CD4-positive, CD25-positive, alpha-beta regulatory T cell (primary cell): ENCODE data around the gene AFTPH. TPM values are rescaled to one million over a fixed set of nuclear protein-coding genes. Genes with fewer than 3 reads are reported as not detected.

ENCODE experiments used
- ATAC-seq, 2 donors: fragments of 150-1000 bp; cut with Tn5 transposase; one replicate each; pipeline ENCODE4 v1.10.0; 2021; ENCODE audit warnings: low read depth in 2 of 2, moderate number of reproducible peaks in 2 of 2, moderate library complexity in 1 of 2
- DNase-seq, 3 donors: peaks; one replicate each; pipeline versions ENCODE4 v3.0.0 to v3.0.0-alpha.2; 2012 to 2022; ENCODE audit warnings: mixed read lengths in 1 of 3
- H3K27ac ChIP-seq: one replicate; pipeline ENCODE4 v1.7.0; 2013; ENCODE audit warnings: mild to moderate bottlenecking, low read length; ENCODE audit not compliant: insufficient read depth, poor library complexity, severe bottlenecking
- H3K27me3 ChIP-seq: one replicate; pipeline ENCODE4 v1.7.0; 2013; ENCODE audit warnings: low read length; ENCODE audit not compliant: control insufficient read depth, insufficient read depth
- H3K36me3 ChIP-seq: one replicate; pipeline ENCODE4 v1.7.0; 2013; ENCODE audit warnings: mild to moderate bottlenecking, low read length, moderate library complexity; ENCODE audit not compliant: control insufficient read depth, insufficient read depth
- H3K4me1 ChIP-seq: 2 replicates; pipeline ENCODE4 v1.7.0; 2013; ENCODE audit warnings: mild to moderate bottlenecking, low read length; ENCODE audit not compliant: insufficient read depth, control insufficient read depth, poor library complexity, severe bottlenecking
- H3K4me3 ChIP-seq: one replicate; pipeline ENCODE4 v1.7.0; 2013; ENCODE audit warnings: low read depth, mild to moderate bottlenecking, low read length, moderate library complexity
- H3K9me3 ChIP-seq, 2 experiments: 1 replicate in 1 of 2; 2 replicates in 1 of 2; pipeline ENCODE4 v1.7.0; 2013; ENCODE audit warnings: low read length in 2 of 2, mild to moderate bottlenecking in 1 of 2, moderate library complexity in 1 of 2; ENCODE audit not compliant: control insufficient read depth in 2 of 2
- H3K27ac Mint-ChIP-seq, 3 donors: one replicate each; pipeline ENCODE4 v1.8.0; 2020 to 2022; ENCODE audit warnings: mild to moderate bottlenecking in 3 of 3, mixed read lengths in 3 of 3, moderate library complexity in 2 of 3
- H3K27me3 Mint-ChIP-seq: one replicate; pipeline ENCODE4 v1.8.0; 2022; ENCODE audit warnings: mild to moderate bottlenecking, mixed read lengths
- H3K36me3 Mint-ChIP-seq: one replicate; pipeline ENCODE4 v1.8.0; 2020; ENCODE audit warnings: mixed read lengths
- H3K4me1 Mint-ChIP-seq, 4 donors: one replicate each; pipeline ENCODE4 v1.8.0; 2020 to 2022; ENCODE audit warnings: mixed read lengths in 4 of 4, mild to moderate bottlenecking in 1 of 4
- H3K4me3 Mint-ChIP-seq, 4 donors: one replicate each; pipeline ENCODE4 v1.8.0; 2020 to 2022; ENCODE audit warnings: mild to moderate bottlenecking in 4 of 4, mixed read lengths in 4 of 4, moderate library complexity in 3 of 4
- H3K9me3 Mint-ChIP-seq, 7 donors: one replicate each; pipeline ENCODE4 v1.8.0; 2020 to 2022; ENCODE audit warnings: mixed read lengths in 7 of 7, mild to moderate bottlenecking in 3 of 7, moderate library complexity in 2 of 7
- polyA plus RNA-seq, 4 donors: library from polyadenylated mRNA; unstranded; fragments of 300-500 nt; fragmentation: Illumina TruSeq; gene quantifications; one replicate each; pipeline ENCODE4 v1.2.3, GENCODE V29; 2021
- total RNA-seq: library from RNA; stranded (reverse); gene quantifications from one replicate; pipeline ENCODE4 v1.2.3, GENCODE V29; 2022

AFTPH gene
- total and polyA plus RNA-seq, 5 donors from 2014 or later = 23.7 to 45.0 (median 28.2) TPM

DNA sequence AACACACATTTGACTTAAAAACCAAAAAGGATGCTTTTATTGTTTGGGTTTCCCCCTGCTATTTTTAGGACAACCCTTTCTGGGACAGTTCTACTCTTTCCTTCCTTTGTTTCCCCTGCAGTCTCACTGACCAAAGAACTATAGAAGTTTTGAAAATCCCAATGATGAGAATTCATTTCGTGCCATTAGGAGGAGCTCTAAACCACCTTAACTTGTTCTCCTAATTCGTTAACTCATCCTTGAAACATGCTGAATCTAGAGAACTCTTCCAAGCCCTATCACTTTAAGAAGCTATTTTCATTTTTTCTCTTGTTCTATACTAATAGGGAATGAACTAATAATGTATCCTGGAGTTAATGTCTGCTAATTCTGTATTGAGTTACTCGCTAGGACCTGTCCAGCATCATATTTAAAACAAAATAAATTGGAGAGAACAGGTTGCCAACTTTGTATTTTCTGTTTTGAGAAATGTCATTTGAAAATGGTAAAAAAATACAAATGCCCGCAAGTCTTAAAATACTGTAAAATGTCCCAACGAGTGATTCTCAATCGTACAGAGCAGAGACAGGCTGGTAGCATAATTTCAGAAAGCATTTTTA, 62.9 kb downstream of the AFTPH start:
- Mint-ChIP-seq H3K9me3 (no peaks in the 10 kb centered on the region), H3K36me3 (peaks cover 21% of the 10 kb centered on the region), H3K4me1 (peaks cover 4 to 11% (median 9%) of the 10 kb centered on the region in 4 donors), H3K27me3 (no peaks in the 10 kb centered on the region), H3K4me3 (no peak overlapping the region), H3K27ac (peak overlapping the region in 2 of 3 donors; percentile 14 to 15)
- DNase-seq (peak in 2 of 3 donors; percentile 44 to 62), ATAC-seq (no peak)
- Histone ChIP-seq H3K9me3 (no peaks in the 10 kb centered on the region), H3K27ac (peak overlapping the region; percentile 39), H3K4me1 (no peaks in the 10 kb centered on the region), H3K27me3 (no peaks in the 10 kb centered on the region), H3K4me3 (no peak overlapping the region), H3K36me3 (peaks cover 56% of the 10 kb centered on the region)

DNA sequence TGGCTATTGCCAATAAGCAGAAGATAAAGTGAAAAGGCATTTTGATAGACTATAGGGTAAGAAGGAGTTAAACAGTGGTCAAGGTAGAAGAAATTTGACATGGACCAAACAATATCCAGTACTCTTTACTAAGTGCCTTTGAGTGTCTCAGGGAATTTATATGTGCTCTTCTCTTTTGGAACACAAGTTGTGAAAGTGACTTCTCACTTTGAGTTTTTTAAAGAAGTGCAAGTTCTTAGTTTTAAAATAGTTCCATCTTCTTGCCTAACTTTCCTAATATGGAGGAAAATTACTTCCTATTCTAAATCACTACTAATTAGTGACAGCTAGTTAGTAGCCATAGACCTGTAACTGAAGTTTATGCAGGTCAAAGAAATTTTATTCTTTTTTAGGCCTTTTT, 63.4 kb downstream of the AFTPH start:
- no peak overlapping the region for H3K4me3 Mint-ChIP-seq
- H3K36me3 Mint-ChIP-seq = peaks cover 26% of the 10 kb centered on the region
- Histone ChIP-seq H3K36me3 (peaks cover 58% of the 10 kb centered on the region), H3K4me3 (no peak overlapping the region), H3K27ac (no peak overlapping the region), H3K4me1 (no peaks in the 10 kb centered on the region), H3K27me3 (no peaks in the 10 kb centered on the region), H3K9me3 (no peaks in the 10 kb centered on the region)
- H3K27ac Mint-ChIP-seq = no peak overlapping the region
- ATAC-seq = no peak
- no peaks in the 10 kb centered on the region for H3K9me3 Mint-ChIP-seq
- no peaks in the 10 kb centered on the region for H3K27me3 Mint-ChIP-seq
- peaks cover 4 to 11% (median 9%) of the 10 kb centered on the region in 4 donors for H3K4me1 Mint-ChIP-seq
- DNase-seq = no peak

DNA sequence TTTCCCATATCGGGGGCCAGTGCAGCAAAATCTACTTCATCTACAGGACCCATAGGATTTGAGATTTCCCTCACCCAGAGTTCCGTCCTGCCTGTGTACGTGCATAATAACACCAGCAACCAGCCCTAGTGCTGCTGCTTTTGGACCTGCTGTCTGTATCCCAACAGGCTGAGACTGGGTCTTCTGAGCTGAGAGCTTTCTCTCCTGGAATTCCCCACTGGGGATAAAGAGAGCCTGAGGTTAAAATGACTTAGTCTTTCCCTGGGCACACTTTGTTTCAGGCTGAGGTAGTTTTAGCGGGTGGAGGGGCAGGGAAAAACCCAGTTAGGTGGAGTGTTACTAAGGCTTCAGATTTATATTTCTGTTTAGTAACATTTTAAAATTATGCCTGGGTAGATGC, 67.1 kb downstream of the AFTPH start:
- Mint-ChIP-seq H3K4me1 (peaks cover 4 to 8% (median 7%) of the 10 kb centered on the region in 4 donors), H3K27ac (peak overlapping the region in 1 of 3 donors; percentile 49), H3K36me3 (peaks cover 30% of the 10 kb centered on the region), H3K9me3 (no peaks in the 10 kb centered on the region), H3K4me3 (no peak overlapping the region), H3K27me3 (no peaks in the 10 kb centered on the region)
- no peaks in the 10 kb centered on the region for H3K27me3 ChIP-seq
- H3K9me3 ChIP-seq = no peaks in the 10 kb centered on the region
- DNase-seq = no peak
- H3K4me3 ChIP-seq = no peak overlapping the region
- H3K27ac ChIP-seq = no peak overlapping the region
- ATAC-seq = no peak
- no peaks in the 10 kb centered on the region for H3K4me1 ChIP-seq
- H3K36me3 ChIP-seq = peaks cover 52% of the 10 kb centered on the region

DNA sequence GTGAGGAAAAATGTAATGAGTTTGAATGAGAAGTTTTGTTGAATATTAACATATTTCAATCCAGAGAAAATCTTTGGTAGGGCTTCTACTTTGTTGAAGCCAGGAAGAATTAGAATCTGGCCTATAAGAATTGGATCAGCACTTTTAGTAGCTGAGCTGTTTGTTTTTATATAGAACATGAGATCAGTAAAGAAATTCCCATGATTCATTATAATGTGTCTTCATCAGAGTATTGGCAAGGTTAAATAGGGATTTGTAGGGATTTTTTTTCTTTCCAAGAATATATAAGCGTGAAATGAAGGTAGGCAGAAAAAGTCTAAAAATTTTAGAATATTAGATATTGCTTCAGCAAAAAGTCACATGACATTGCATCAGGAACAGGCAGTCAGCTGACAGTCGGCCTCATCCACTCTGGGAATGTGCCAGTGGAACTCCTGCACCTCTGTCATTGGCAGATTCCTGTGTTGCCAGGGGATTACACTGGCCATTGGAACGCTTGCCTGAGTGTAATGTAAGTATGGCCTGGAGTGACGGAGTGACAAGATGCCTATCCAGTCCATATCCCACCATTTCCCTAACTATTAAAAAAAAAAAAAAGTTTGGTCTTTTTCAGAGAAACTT, 69.0 kb downstream of the AFTPH start:
- H3K4me3 ChIP-seq = no peak overlapping the region
- H3K4me1 Mint-ChIP-seq = peaks cover 0 to under 1% (median 0%) of the 10 kb centered on the region in 4 donors
- no peak overlapping the region for H3K27ac ChIP-seq
- H3K36me3 ChIP-seq = peaks cover 45% of the 10 kb centered on the region
- H3K27ac Mint-ChIP-seq = no peak overlapping the region
- peaks cover 29% of the 10 kb centered on the region for H3K36me3 Mint-ChIP-seq
- DNase-seq (no peak), ATAC-seq (no peak)
- H3K9me3 ChIP-seq = no peaks in the 10 kb centered on the region
- H3K27me3 ChIP-seq = no peaks in the 10 kb centered on the region
- H3K4me1 ChIP-seq = no peaks in the 10 kb centered on the region
- H3K4me3 Mint-ChIP-seq = no peak overlapping the region
- H3K27me3 Mint-ChIP-seq = no peaks in the 10 kb centered on the region
- H3K9me3 Mint-ChIP-seq = no peaks in the 10 kb centered on the region

DNA sequence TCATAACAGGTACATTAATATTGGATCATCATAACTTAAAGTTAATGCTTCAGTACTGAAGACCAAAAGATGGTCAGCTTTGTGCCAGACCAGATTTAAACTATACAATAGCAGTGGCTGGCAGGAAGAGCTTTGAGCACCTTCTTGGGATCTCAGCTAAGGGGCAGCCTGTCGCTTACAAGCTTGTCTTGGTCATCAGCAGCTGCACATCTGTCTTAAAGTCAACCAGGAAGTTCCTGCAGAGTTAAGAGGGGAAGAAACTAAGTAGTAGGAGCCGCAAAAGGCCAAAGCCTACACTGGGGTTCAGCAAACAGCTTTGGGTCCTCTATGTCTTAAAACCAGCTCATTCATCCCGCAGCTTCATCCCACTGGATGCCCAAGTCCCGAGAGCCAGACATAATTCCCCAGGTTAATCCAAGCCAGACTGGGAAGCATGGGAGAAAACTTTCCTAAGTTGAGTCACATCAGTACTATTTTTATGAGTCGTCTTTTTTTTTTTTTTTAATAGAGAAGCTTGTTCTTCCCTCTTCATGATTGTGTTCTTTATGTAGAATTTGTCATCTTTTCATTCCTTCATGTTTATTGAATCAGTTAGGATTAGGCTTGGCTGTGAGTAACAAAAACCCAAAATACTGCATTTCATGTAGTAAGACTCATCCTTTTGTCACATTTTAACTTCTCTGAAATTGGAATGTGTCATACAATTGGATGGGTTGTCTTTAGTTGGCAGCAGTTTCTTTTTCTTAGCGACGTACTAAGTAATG, 70.3 kb downstream of the AFTPH start:
- H3K4me1 Mint-ChIP-seq = peaks cover 2 to 8% (median 4%) of the 10 kb centered on the region in 4 donors
- Histone ChIP-seq H3K27ac (no peak overlapping the region), H3K4me1 (peaks cover 3% of the 10 kb centered on the region), H3K36me3 (peaks cover 32% of the 10 kb centered on the region), H3K9me3 (no peaks in the 10 kb centered on the region), H3K4me3 (no peak overlapping the region), H3K27me3 (no peaks in the 10 kb centered on the region)
- no peaks in the 10 kb centered on the region for H3K27me3 Mint-ChIP-seq
- peaks cover 22% of the 10 kb centered on the region for H3K36me3 Mint-ChIP-seq
- H3K9me3 Mint-ChIP-seq = no peaks in the 10 kb centered on the region
- H3K27ac Mint-ChIP-seq = no peak overlapping the region
- no peak overlapping the region for H3K4me3 Mint-ChIP-seq
- ATAC-seq (no peak), DNase-seq (no peak)

DNA sequence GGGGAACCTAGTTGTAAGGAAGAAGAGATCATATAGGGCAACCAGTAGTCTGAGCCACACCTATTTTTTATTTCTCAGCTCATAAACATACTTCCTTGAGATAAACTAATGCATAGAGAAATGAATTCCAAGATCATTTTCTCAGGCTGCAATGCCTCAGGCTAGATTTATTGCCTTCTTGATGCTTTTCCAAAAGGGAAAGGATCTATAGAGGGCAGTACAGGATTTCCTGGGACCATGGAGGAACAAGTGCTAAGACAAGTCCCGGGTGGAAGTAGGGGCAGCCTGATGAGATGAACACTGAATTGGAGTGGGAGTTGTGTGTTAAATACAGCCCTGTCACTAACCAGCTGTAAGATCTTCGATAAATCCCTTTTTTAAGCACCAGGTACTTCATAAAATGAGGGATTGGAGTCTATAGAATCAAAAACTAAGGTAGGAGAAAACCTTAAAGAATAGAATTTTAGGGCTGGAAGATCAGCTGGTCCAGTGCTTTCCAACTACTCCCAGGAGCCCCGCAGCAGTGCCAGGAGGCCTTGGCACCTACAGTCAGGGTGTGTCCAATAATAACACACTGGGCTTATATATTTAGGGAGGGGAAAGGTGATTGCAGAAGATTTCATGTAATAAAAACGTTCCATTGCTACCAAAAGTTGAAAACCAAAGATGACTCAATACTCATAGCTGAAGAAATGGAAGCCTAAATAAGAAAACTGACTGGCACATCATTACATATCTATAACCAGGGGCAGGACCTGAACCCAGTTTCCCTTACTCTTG, 71.5 kb downstream of the AFTPH start:
- Mint-ChIP-seq H3K9me3 (no peaks in the 10 kb centered on the region), H3K4me3 (no peak overlapping the region), H3K27ac (no peak overlapping the region), H3K36me3 (peaks cover 15% of the 10 kb centered on the region), H3K27me3 (peaks cover 4% of the 10 kb centered on the region), H3K4me1 (peaks cover 4 to 13% (median 7%) of the 10 kb centered on the region in 4 donors)
- Histone ChIP-seq H3K27ac (no peak overlapping the region), H3K27me3 (no peaks in the 10 kb centered on the region), H3K36me3 (peaks cover 23% of the 10 kb centered on the region), H3K9me3 (no peaks in the 10 kb centered on the region), H3K4me1 (peaks cover 5% of the 10 kb centered on the region), H3K4me3 (no peak overlapping the region)
- DNase-seq (no peak), ATAC-seq (no peak)

DNA sequence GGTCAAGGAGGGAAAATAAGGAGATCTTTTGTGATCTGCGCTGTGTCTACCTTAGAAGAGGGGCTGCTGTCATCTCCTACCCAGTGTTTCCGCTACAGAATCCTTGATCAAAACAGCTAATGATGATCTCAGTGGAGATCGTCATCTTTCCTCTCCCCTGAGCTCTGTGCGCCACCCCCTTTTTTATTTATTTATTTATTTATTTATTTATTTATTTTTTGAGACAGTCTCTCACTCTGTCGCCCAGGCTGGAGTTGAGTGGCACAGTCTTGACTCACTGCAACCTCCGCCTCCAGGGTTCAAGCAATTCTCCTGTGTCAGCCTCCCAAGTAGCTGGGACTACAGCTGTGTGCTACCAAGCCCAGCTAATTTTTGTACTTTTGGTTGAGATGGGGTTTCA, 74.1 kb downstream of the AFTPH start:
- Mint-ChIP-seq H3K27ac (no peak overlapping the region), H3K4me1 (peaks cover 4 to 13% (median 7%) of the 10 kb centered on the region in 4 donors), H3K36me3 (peaks cover 4% of the 10 kb centered on the region), H3K4me3 (no peak overlapping the region), H3K9me3 (no peaks in the 10 kb centered on the region), H3K27me3 (peaks cover 4% of the 10 kb centered on the region)
- Histone ChIP-seq H3K27me3 (no peaks in the 10 kb centered on the region), H3K27ac (no peak overlapping the region), H3K9me3 (no peaks in the 10 kb centered on the region), H3K36me3 (peaks cover 6% of the 10 kb centered on the region), H3K4me1 (peaks cover 5% of the 10 kb centered on the region), H3K4me3 (no peak overlapping the region)
- DNase-seq = no peak
- ATAC-seq = no peak
